ENCODE measurements around the gene FBXW7. TPM values are rescaled to one million over a fixed set of nuclear protein-coding genes. Genes with fewer than 3 reads are reported as not detected.

The FBXW7 gene
- total RNA-seq, 1 experiment from 2014 or later = 27.1 TPM

DNA sequence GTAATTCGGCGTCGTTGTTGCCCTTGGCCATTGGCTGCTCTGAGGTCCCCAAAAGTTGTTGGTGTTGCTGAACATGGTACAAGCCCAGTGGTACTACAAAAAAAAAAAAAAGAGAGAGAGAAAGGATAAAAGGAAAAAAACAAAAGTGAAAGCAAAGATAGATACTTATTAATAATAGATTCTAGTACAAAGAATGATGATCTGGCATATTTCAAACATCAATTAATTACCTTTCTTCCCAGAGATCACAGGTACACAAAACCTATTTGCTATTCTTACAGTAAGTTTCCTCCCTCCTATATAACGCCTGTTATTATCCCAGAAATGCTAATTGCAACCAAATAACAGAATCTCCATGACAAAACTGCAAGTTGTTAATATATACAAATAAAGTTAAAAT is 188.9 kb downstream of the FBXW7 start:
- Histone ChIP-seq H3T11ph (ENCODE audit: low read length) (no peak overlapping the region), H2BK15ac (ENCODE audit: low read depth, low read length) (no peak overlapping the region), H3K23ac (ENCODE audit: insufficient read length, low read depth, low read length) (no peak overlapping the region), H3K27ac (ENCODE audit: insufficient read length, low read depth, low read length) (no peak overlapping the region), H3K79me1 (ENCODE audit: insufficient read depth, low read depth, low read length, poor library complexity, severe bottlenecking) (no peaks in the 10 kb centered on the region), H3K56ac (ENCODE audit: insufficient read length, low read depth, low read length) (no peak overlapping the region), H3K27me3 (ENCODE audit: insufficient read depth, low read length) (no peaks in the 10 kb centered on the region), H4K91ac (ENCODE audit: insufficient read length, low read depth, low read length) (no peak overlapping the region), H3K14ac (ENCODE audit: insufficient read depth, low read length) (no peak overlapping the region), H2AFZ (ENCODE audit: low read length) (no peak overlapping the region), H3K23me2 (ENCODE audit: insufficient read length, low read depth, low read length, poor library complexity, severe bottlenecking) (no peaks in the 10 kb centered on the region), H2BK12ac (ENCODE audit: insufficient read length, low read depth, low read length) (no peak overlapping the region), H3K4me1 (ENCODE audit: insufficient read depth, low read length) (no peaks in the 10 kb centered on the region), H2AK5ac (ENCODE audit: insufficient read length, low read length) (no peak overlapping the region), H3K4ac (ENCODE audit: low read depth, low read length) (no peak overlapping the region), H3K18ac (ENCODE audit: insufficient read length, low read depth, low read length) (no peak overlapping the region), H4K5ac (ENCODE audit: insufficient read length, low read depth, low read length) (no peak overlapping the region), H3K79me2 (ENCODE audit: insufficient read depth, low read length) (no peaks in the 10 kb centered on the region), H3K9ac (ENCODE audit: extremely low read depth, insufficient read length, low read length) (no peak overlapping the region), H2BK5ac (ENCODE audit: insufficient read length, low read length) (no peak overlapping the region), H2BK20ac (ENCODE audit: low read depth, low read length, poor library complexity, severe bottlenecking) (no peak overlapping the region), H2BK120ac (ENCODE audit: low read depth, low read length, poor library complexity, severe bottlenecking) (no peak overlapping the region), H3K4me2 (ENCODE audit: insufficient read depth, insufficient read length, low read length) (no peak overlapping the region), H3K9me3 (ENCODE audit: control insufficient read depth, low read depth, low read length) (no peaks in the 10 kb centered on the region), H4K20me1 (ENCODE audit: control insufficient read depth, insufficient read depth, insufficient read length) (no peaks in the 10 kb centered on the region), H4K8ac (replicated peaks; ENCODE audit: insufficient read length, low read depth, low read length) (no peak overlapping the region)
- Mint-ChIP-seq H3K4me3 (no peak overlapping the region), H3K36me3 (ENCODE audit: insufficient read depth in 1 of 3, low read depth in 3 of 3) (peaks cover 0 to 8% (median 0%) of the 10 kb centered on the region in 3 experiments; a peak in 2 of 7 replicates), H3K4me1 (peaks cover 0 to 2% of the 10 kb centered on the region in 2 experiments; a peak in 2 of 4 replicates), H3K27ac (0 out of 7 replicates have a peak overlapping the region, but pooled peaks of 1 of the 3 experiments have one; percentile 11), H3K9me3 (no peaks in the 10 kb centered on the region), H3K27me3 (ENCODE audit: low read depth) (no peaks in the 10 kb centered on the region)
- TF ChIP-seq, protein P1, sequence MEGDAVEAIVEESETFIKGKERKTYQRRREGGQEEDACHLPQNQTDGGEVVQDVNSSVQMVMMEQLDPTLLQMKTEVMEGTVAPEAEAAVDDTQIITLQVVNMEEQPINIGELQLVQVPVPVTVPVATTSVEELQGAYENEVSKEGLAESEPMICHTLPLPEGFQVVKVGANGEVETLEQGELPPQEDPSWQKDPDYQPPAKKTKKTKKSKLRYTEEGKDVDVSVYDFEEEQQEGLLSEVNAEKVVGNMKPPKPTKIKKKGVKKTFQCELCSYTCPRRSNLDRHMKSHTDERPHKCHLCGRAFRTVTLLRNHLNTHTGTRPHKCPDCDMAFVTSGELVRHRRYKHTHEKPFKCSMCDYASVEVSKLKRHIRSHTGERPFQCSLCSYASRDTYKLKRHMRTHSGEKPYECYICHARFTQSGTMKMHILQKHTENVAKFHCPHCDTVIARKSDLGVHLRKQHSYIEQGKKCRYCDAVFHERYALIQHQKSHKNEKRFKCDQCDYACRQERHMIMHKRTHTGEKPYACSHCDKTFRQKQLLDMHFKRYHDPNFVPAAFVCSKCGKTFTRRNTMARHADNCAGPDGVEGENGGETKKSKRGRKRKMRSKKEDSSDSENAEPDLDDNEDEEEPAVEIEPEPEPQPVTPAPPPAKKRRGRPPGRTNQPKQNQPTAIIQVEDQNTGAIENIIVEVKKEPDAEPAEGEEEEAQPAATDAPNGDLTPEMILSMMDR (conservative IDR thresholded peaks at IDR 0.05) = no peak
- no CpG with 5 or more reads among the region's 4 CpGs for WGBS (ENCODE audit: extremely low coverage, insufficient read length, low lambda C conversion rate)
- no peak for DNase-seq
